Cardiac fibroblast (primary cell): Measurements from ENCODE around the gene GPR153.

Source experiments
- DNase-seq, 2 donors: peaks; one replicate each; pipeline versions ENCODE4 v3.0.0 to v3.0.0-alpha.2; 2010; ENCODE audit warnings: low read depth in 2 of 2
- H3K4me3 ChIP-seq, 2 donors: replicated peaks in 1 of 2; 1 replicate in 1 of 2; 2 replicates in 1 of 2; pipeline ENCODE4 v1.5.1; 2011; ENCODE audit warnings: low read depth in 2 of 2, low read length in 2 of 2, mild to moderate bottlenecking in 2 of 2, moderate library complexity in 1 of 2
- CTCF ChIP-seq: IDR thresholded peaks from one replicate; pipeline ENCODE4 v1.5.1; 2011; ENCODE audit warnings: low read depth, mild to moderate bottlenecking, low read length, inconsistent platforms

The GPR153 gene

GRCh38 chr1:6270401-6270800, 9.5 kb upstream of the GPR153 start:
- no peak overlapping the region for H3K4me3 ChIP-seq
- DNase-seq = no peak
- no peak for TF ChIP-seq CTCF

GRCh38 chr1:6269720-6270400, 9.0 kb upstream of the GPR153 start:
- no peak for TF ChIP-seq CTCF
- no peak for DNase-seq
- H3K4me3 ChIP-seq = no peak overlapping the region

GRCh38 chr1:6269296-6269695, 8.4 kb upstream of the GPR153 start:
- TF ChIP-seq CTCF = no peak
- no peak for DNase-seq
- H3K4me3 ChIP-seq = no peak overlapping the region

- TF ChIP-seq CTCF = no peak
- DNase-seq = no peak
- H3K4me3 ChIP-seq = no peak overlapping the region
Measured at GRCh38 chr1:6268415-6268814, 7.5 kb upstream of the GPR153 start.

GRCh38 chr1:6267686-6268322, 6.9 kb upstream of the GPR153 start:
- no peak overlapping the region for H3K4me3 ChIP-seq
- TF ChIP-seq CTCF = no peak
- DNase-seq = peak in 1 of 2 donors; percentile 45

GRCh38 chr1:6266641-6267040, 5.7 kb upstream of the GPR153 start:
- no peak for DNase-seq
- TF ChIP-seq CTCF = no peak
- no peak overlapping the region for H3K4me3 ChIP-seq
